IPS DF 6.9 (cell line): Measurements from ENCODE around the gene BUD23.

Experiments
- DNase-seq: peaks from one replicate; pipeline ENCODE4 v3.0.0-alpha.2; 2013; ENCODE audit warnings: low read depth, low spot score
- H3K27ac ChIP-seq: one replicate; pipeline ENCODE4 v1.5.1; 2013; ENCODE audit warnings: low read length, control low read depth
- H3K27me3 ChIP-seq: 2 replicates; pipeline ENCODE4 v1.6.1; 2013; ENCODE audit warnings: mild to moderate bottlenecking, low read length; ENCODE audit not compliant: control insufficient read depth, insufficient read depth
- H3K36me3 ChIP-seq: 2 replicates; pipeline ENCODE4 v1.6.1; 2013; ENCODE audit warnings: low read length; ENCODE audit not compliant: control insufficient read depth, insufficient read depth
- H3K4me1 ChIP-seq: 2 replicates; pipeline ENCODE4 v1.6.1; 2013; ENCODE audit warnings: low read length; ENCODE audit not compliant: control insufficient read depth, insufficient read depth
- H3K4me3 ChIP-seq: 2 replicates; pipeline ENCODE4 v1.5.1; 2013; ENCODE audit warnings: mild to moderate bottlenecking, low read length
- H3K9me3 ChIP-seq: 2 replicates; pipeline ENCODE4 v1.6.1; 2013; ENCODE audit warnings: low read length, inconsistent platforms; ENCODE audit not compliant: control insufficient read depth, insufficient read depth
- WGBS: extraction: QIAGEN DNeasy Blood & Tissue Kit; methylation state at CpG from one replicate; pipeline ENCODE4 v1.1.7; 2013; ENCODE audit warnings: mixed read lengths, missing lambda C conversion rate; ENCODE audit not compliant: insufficient read length, insufficient coverage; 5-methylcytosine and 5-hydroxymethylcytosine counted together

Gene BUD23

DNA sequence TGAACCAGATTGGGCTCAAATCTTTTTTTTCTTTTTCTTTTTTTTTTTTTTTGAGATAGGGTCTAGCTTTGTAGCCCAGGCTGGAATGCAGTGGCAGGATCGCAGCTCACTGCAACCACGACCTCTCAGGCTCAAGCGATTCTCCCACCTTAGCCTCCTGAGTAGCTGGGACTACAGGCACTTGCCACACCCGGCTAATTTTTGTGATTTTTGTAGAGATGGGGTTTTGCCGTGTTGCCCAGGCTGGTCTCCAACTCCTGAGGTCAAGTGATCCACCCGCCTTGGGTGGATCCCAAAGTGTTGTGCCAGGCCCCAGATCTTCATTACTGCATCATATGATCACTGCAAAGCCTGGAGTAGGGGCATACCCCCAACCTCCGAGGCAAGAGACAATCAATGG lies 2.9 kb upstream of the BUD23 start:
- WGBS, result no CpG with 5 or more reads among the region's 7 CpGs
- H3K9me3 ChIP-seq, result no peaks in the 10 kb centered on the region

DNA sequence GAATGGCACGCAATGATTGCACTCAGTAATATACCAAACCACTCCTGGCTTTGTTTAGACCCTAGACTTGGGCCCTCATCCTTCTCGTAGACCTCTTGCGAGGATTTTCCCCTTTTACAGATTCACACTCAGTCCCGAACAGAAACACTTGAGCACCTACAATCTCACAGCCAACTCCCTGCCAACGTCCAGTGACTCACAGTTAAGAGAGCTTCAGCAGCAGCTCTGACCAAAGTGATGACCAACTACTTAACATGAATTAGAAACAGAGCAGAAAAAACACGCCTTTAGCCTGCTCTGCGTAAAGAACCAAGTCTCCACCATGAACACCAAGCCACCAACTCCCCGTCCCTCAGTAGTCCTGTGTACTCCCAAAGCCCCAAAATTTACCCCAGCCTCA lies 2.4 kb upstream of the BUD23 start:
- no peak for DNase-seq
- Histone ChIP-seq H3K27me3 (no peaks in the 10 kb centered on the region), H3K27ac (no peak overlapping the region), H3K4me3 (no peak overlapping the region), H3K36me3 (peaks cover 3% of the 10 kb centered on the region; the same call in 1 of the 2 replicates), H3K9me3 (no peaks in the 10 kb centered on the region), H3K4me1 (no peaks in the 10 kb centered on the region)
- WGBS, result no CpG with 5 or more reads among the region's 8 CpGs

More for the DNA sequence above, 2.9 kb upstream of the BUD23 start:
- H3K4me1 ChIP-seq, result no peaks in the 10 kb centered on the region
- H3K4me3 ChIP-seq, result no peak overlapping the region
- peaks cover 3% of the 10 kb centered on the region; the same call in 1 of the 2 replicates for H3K36me3 ChIP-seq
- no peak overlapping the region for H3K27ac ChIP-seq
- no peak for DNase-seq
- no peaks in the 10 kb centered on the region for H3K27me3 ChIP-seq

DNA sequence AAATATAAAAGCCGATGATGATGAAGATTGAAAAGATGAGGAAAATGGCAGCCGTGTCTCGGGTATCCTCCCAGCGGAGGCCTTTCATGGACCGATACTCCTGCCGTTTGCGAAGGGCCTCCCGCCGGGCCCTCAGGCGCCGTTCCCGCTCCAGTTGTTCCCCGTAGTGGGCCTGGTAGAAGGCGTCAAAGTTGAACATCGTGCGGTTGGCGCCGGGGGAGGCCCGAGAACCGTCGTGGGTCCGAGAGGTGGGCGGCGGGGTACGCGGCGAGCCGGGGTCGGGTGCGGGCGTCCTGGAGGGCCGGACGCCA lies 697 bp upstream of the BUD23 start:
- Histone ChIP-seq H3K4me1 (no peaks in the 10 kb centered on the region), H3K9me3 (no peaks in the 10 kb centered on the region), H3K4me3 (peak overlapping the region; percentile 85), H3K27ac (no peak overlapping the region), H3K36me3 (peaks cover 7% of the 10 kb centered on the region; the same call in 1 of the 2 replicates), H3K27me3 (no peaks in the 10 kb centered on the region)
- no peak for DNase-seq
- no CpG with 5 or more reads among the region's 33 CpGs for WGBS

DNA sequence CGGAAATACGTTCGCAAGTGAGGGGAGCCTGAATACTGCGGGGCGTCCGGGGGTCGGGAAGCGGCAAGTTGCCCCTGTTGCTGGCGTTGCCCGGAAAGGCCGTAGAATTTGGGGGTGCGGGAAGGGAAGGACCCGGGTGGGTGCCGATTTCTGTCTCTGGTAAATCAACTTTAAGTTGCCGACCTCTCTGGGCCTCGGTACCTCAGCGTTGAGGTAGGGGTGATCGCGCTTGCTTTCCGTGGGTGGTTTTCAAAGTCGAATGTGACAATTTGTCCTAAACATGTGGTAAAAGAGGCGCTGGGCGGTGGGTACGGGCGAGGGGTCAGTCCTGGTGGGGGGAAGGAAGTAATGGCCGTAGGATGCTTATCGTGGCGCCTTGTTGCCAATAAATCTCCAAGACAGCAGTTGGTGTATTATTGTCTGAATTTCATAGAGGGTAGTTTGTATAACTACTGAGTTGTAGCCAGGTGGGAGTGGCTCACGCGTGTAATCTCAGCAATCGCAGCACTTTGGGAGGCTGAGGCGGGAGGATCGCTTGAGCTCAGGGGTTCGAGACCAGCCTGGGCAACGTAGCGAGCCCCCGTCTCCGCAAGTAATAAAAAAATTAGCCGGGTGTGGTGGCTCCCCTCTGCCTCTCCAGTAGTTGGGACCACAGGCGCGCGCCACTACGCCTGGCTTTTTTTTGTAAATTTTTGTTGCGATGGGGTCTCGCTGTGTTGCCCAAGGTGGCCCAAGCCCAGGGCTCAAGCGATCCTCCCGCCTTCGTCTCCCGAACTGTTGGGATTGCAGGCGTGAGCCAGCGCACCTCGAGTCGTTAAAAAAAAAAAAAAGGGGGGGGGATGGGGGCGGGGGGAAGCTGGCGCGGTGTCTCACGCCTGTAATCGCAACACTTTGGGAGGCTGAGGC lies 644 bp downstream of the BUD23 start:
- no CpG with 5 or more reads among the region's 58 CpGs for WGBS
- H3K27ac ChIP-seq, result no peak overlapping the region
- DNase-seq, result no peak

DNA sequence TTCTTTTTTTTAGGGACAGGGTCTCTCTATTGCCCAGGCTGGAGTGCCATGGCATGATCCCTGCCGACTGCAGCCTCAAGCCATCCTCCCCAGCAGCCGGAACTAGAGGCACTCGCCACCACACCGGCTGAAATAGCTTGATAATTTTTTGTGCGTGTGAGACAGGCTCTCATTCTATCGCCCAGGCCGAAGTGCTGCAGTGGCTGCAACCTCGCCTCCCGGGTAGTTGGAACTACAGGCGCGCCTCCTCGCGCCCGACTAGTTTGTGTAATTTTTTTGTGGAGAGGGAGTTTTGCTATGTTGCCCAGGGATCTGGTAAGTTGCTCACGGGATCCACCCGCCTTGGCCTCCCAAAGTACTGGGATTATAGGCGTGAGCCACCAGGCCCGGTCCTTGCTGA lies 1.9 kb downstream of the BUD23 start:
- no peaks in the 10 kb centered on the region for H3K4me1 ChIP-seq
- no CpG with 5 or more reads among the region's 18 CpGs for WGBS
- H3K4me3 ChIP-seq, result no peak overlapping the region
- no peak overlapping the region for H3K27ac ChIP-seq
- DNase-seq, result no peak
- H3K27me3 ChIP-seq, result no peaks in the 10 kb centered on the region
- H3K36me3 ChIP-seq, result peaks cover 6% of the 10 kb centered on the region; the same call in 1 of the 2 replicates
- H3K9me3 ChIP-seq, result no peaks in the 10 kb centered on the region

More for the DNA sequence above, 644 bp downstream of the BUD23 start:
- H3K4me1 ChIP-seq, result no peaks in the 10 kb centered on the region
- no peaks in the 10 kb centered on the region for H3K9me3 ChIP-seq
- no peaks in the 10 kb centered on the region for H3K27me3 ChIP-seq
- peaks cover 3% of the 10 kb centered on the region; the same call in 1 of the 2 replicates for H3K36me3 ChIP-seq
- peak overlapping the region; percentile 86 for H3K4me3 ChIP-seq

DNA sequence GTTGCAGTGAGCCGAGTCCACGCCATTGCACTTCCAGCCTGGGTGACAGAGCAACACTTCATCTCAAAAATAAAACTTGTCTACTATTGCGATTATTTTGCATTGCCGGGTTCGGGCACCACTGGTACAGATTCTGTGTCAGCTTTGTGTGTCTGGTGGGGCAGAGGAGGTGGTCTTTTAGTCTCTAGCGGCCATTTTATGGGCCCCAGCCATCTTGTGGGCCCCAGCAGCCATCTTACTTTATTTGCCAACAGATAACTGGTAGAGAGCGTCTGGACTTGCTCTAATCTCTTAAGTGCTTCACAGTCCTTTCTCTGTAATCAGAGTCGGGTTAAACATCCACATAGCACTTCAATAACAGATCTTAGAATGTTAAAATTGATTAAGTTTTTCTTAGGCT lies 4.9 kb downstream of the BUD23 start:
- Histone ChIP-seq H3K4me1 (no peaks in the 10 kb centered on the region), H3K36me3 (peaks cover 20% of the 10 kb centered on the region), H3K27ac (no peak overlapping the region), H3K4me3 (no peak overlapping the region), H3K9me3 (no peaks in the 10 kb centered on the region), H3K27me3 (no peaks in the 10 kb centered on the region)
- DNase-seq, result no peak
- no CpG with 5 or more reads among the region's 8 CpGs for WGBS

DNA sequence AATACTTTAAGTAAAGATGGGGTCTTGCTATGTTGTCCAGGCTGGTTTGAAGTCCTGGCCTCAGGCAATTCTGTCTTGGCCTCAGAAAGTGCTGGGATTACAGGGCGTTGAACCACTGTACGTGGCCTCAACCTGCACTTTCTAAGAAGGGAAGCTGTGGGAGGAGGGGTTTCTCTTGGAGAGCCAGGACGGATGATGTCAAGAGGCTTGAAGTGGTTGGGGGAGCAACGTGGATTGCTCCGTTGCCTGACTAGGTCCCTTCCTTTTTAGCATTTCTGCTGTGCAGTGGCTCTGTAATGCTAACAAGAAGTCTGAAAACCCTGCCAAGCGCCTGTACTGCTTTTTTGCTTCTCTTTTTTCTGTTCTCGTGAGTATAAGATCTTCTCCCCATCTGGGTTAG lies 7.2 kb downstream of the BUD23 start:
- no peaks in the 10 kb centered on the region for H3K4me1 ChIP-seq
- no peak overlapping the region for H3K27ac ChIP-seq
- no peaks in the 10 kb centered on the region for H3K9me3 ChIP-seq
- peaks cover 37% of the 10 kb centered on the region for H3K36me3 ChIP-seq
- H3K4me3 ChIP-seq, result no peak overlapping the region
- WGBS, result no CpG with 5 or more reads among the region's 7 CpGs
- no peak for DNase-seq
- no peaks in the 10 kb centered on the region for H3K27me3 ChIP-seq

DNA sequence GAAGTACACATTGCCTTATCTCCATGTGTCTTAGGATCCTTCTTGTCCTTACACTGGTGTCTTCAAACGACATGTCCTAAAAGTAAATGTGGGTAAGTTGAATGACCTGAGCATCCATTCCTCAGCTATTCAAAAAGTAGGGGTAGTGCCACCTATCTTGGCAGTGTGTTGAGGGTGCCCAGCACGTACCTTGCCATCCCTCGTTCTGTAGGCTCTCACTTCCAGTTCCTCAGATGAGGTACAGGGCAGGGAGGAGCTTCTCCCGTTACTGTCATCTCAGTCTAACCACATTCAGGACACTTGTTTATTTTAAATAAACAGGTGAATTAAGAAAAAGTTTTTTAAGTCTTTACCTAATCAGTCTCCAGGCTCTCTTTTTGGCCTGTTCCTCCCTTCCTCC lies 13.0 kb downstream of the BUD23 start:
- no CpG with 5 or more reads among the region's 4 CpGs for WGBS
- Histone ChIP-seq H3K27me3 (no peaks in the 10 kb centered on the region), H3K27ac (no peak overlapping the region), H3K36me3 (peaks cover 45% of the 10 kb centered on the region), H3K9me3 (no peaks in the 10 kb centered on the region), H3K4me3 (no peak overlapping the region), H3K4me1 (no peaks in the 10 kb centered on the region)
- no peak for DNase-seq

DNA sequence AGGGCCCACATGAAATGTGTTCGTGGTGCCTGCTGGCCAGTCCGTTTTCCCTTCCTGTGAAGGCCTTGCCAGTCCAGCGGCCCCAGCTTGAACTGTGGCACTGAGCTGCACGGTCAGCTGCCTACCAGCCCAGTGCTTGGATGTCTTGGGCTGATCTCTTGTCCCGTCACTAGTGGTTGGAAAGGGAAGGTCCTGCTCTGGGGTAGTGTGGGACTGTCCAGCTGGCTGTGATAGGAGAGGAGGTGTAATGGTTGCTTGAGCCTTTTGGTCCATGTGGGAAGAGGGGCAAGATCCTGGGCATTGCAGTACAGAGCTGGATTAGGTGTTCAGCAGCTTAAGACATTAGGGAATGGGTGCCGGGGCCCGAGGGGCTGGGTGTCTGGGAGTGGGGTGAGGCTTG lies 15.0 kb downstream of the BUD23 start:
- Histone ChIP-seq H3K36me3 (peaks cover 30% of the 10 kb centered on the region), H3K27me3 (no peaks in the 10 kb centered on the region), H3K4me3 (no peak overlapping the region), H3K4me1 (peaks cover 3% of the 10 kb centered on the region; the same call in 1 of the 2 replicates), H3K27ac (no peak overlapping the region), H3K9me3 (no peaks in the 10 kb centered on the region)
- whole genome bisulfite sequencing, result no CpG with 5 or more reads among the region's 7 CpGs
- DNase-seq, result no peak

DNA sequence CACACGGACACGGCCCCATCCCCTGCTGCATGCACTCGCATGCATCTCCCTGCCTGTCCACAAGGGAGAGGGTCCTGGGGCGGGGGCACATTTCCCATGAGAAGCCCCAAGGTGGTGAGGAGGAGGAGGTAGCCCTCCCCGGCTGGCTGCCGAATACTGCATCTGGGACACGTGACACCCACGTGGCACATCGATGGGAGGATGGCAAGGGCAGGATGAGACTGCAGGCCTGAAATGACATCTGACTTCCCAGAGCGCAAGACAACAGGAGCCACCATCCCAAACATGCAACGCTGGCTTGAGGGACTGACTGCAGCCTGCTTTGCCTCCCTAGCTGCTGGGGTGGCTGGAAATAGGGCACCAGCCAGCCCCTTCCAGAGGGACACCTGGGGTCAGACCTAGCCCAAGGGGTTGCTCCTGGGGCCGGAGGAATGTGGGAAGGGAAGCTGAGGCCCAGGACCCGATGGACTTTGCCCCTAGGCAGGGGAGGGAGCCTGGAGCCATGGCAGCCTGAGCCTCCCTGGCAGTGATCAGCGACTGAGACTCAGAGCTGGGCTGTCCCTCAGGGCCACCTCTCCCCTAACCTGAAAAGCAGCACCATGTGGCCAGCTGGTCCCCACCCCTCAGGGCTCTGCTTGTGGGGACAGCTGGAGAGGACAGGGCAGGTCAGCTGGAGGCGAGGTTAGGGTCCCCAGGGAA lies 16.1 kb downstream of the BUD23 start:
- DNase-seq, result no peak
- H3K36me3 ChIP-seq, result peaks cover 19% of the 10 kb centered on the region

More for the DNA sequence above, 16.1 kb downstream of the BUD23 start:
- Histone ChIP-seq H3K9me3 (no peaks in the 10 kb centered on the region), H3K27ac (no peak overlapping the region), H3K4me1 (peaks cover 7% of the 10 kb centered on the region; the same call in 1 of the 2 replicates), H3K27me3 (no peaks in the 10 kb centered on the region), H3K4me3 (no peak overlapping the region)
- WGBS, result no CpG with 5 or more reads among the region's 15 CpGs
